ENCODE measurements around the gene GRK2.

The GRK2 gene

GRCh38 chr11:67282155-67282875 is 16.0 kb downstream of the GRK2 start:
- no peak for DNase-seq (ENCODE audit: low read depth, low spot score)

- DNase-seq (ENCODE audit: low read depth, low spot score): no peak
These were observed 16.7 kb downstream of the GRK2 start for GRCh38 chr11:67282876-67283371.

GRCh38 chr11:67283481-67283963 is 17.2 kb downstream of the GRK2 start:
- no peak for DNase-seq (ENCODE audit: low read depth, low spot score)

- DNase-seq (ENCODE audit: low read depth, low spot score): no peak
These were observed 18.7 kb downstream of the GRK2 start for GRCh38 chr11:67284811-67285540.

- DNase-seq (ENCODE audit: low read depth, low spot score): no peak
These were observed 19.5 kb downstream of the GRK2 start for GRCh38 chr11:67285541-67286498.

GRCh38 chr11:67286621-67287333 is 20.5 kb downstream of the GRK2 start:
- DNase-seq (ENCODE audit: low read depth, low spot score): no peak

GRCh38 chr11:67287355-67288197 is 21.3 kb downstream of the GRK2 start:
- no peak for DNase-seq (ENCODE audit: low read depth, low spot score)

- no peak for DNase-seq (ENCODE audit: low read depth, low spot score)
These were observed 21.9 kb downstream of the GRK2 start for GRCh38 chr11:67288198-67288451.

GRCh38 chr11:67288452-67289225 is 22.4 kb downstream of the GRK2 start:
- DNase-seq (ENCODE audit: low read depth, low spot score): peak; percentile 85

GRCh38 chr11:67289226-67289650 is 23.0 kb downstream of the GRK2 start, which contains the start of gene ANKRD13D:
Gene ANKRD13D (plus strand): TSS chr11:67289303. CDS start chr11:67289461, 158 bp downstream.
- no peak for DNase-seq (ENCODE audit: low read depth, low spot score)

- no peak for DNase-seq (ENCODE audit: low read depth, low spot score)
These were observed 23.6 kb downstream of the GRK2 start for GRCh38 chr11:67289651-67290479.

- peak; percentile 85 for DNase-seq (ENCODE audit: low read depth, low spot score)
These were observed 24.5 kb downstream of the GRK2 start for GRCh38 chr11:67290801-67291200.

GRCh38 chr11:67291481-67292381 is 25.5 kb downstream of the GRK2 start:
- DNase-seq (ENCODE audit: low read depth, low spot score): no peak

GRCh38 chr11:67292671-67293070 is 26.4 kb downstream of the GRK2 start:
- no peak for DNase-seq (ENCODE audit: low read depth, low spot score)

GRCh38 chr11:67293090-67293489 is 26.8 kb downstream of the GRK2 start:
- no peak for DNase-seq (ENCODE audit: low read depth, low spot score)

GRCh38 chr11:67295846-67296245 is 29.6 kb downstream of the GRK2 start:
- DNase-seq (ENCODE audit: low read depth, low spot score): no peak

GRCh38 chr11:67298786-67299185 is 32.5 kb downstream of the GRK2 start:
- no peak for DNase-seq (ENCODE audit: low read depth, low spot score)
